Stimulated activated CD8-positive, alpha-beta memory T cell treated with anti-CD3 and anti-CD28 coated beads, Interleukin-15, amount 100 ng/mL, for 4 hours (primary cell): ENCODE results near the gene KLHL20.
A peak's percentile ranks its signal among the peaks of the same experiment; 100 is the strongest.
"Not testable (repeated sequence)": the region's sequence is repeated elsewhere in the genome, so short reads cannot be mapped to it uniquely, and the experiment has no call there.

Source experiments
- DNase-seq, 2 donors: peaks; one replicate each; pipeline ENCODE4 v3.0.0-alpha.2; 2020; ENCODE audit warnings: low read depth in 2 of 2

KLHL20 gene, protein sequence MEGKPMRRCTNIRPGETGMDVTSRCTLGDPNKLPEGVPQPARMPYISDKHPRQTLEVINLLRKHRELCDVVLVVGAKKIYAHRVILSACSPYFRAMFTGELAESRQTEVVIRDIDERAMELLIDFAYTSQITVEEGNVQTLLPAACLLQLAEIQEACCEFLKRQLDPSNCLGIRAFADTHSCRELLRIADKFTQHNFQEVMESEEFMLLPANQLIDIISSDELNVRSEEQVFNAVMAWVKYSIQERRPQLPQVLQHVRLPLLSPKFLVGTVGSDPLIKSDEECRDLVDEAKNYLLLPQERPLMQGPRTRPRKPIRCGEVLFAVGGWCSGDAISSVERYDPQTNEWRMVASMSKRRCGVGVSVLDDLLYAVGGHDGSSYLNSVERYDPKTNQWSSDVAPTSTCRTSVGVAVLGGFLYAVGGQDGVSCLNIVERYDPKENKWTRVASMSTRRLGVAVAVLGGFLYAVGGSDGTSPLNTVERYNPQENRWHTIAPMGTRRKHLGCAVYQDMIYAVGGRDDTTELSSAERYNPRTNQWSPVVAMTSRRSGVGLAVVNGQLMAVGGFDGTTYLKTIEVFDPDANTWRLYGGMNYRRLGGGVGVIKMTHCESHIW

DNA sequence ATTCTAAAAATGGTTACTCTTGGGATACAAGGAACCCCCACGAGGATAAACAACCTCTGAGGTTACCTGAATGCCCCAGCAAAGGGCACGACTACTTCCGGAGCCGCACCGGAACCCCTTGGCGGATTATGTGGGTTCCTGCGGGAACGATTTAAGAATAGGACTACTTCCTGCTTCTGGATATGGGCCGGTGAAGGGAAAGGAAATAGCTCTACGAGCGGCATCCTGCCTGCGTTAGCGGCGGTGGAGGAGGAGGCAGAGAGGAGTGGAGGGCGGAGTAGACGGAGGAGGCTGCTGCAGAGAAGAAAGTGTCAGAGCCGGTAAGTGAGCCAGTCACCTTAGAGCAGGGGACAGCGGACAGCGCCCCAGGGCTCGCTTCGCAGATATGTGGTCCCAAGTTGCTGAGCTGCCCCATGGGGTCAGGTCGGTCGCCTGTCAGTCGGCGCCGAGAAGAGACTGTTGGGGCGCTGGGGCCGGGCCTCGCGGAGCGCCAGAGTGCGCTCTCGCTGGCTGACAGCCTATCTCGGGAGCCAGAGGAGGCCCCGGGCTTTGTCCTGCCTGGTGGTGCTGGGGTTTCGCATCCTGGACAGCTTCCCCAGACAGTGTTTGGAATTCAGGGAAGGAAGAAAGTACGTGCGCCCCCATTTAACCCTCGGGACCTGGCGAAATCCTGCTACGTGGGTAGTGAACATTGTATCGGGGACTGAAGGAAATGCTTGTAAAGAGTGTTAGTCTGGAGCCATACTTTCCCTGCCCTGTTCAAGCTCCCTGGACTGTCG lies at the start of gene KLHL20:
Gene KLHL20 (plus strand): TSS at position 223 of the 779 bp plus-strand sequence. CDS start 1,063 bp downstream, outside the sequence.
- peak; percentile 65 to 70 for DNase-seq

DNA sequence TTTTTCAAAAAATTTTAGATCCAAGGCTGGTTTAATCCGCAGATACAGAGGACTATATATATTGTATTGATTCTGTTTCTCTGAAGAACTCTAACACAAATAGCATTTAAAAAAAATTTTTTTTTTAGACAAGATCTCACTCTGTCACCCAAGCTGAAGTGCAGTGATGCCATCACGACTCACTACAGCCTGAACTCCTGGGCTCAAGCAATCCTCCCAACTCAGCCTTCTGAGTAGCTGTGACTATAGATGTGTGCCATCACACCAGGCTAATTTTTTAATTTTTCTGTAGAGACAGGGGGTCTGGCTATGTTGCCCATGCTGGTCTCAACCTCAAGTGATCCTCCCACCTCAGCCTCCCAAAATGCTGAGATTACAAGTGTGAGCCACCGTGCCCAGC lies 48.1 kb upstream of the KLHL20 start:
- DNase-seq, result no peak

DNA sequence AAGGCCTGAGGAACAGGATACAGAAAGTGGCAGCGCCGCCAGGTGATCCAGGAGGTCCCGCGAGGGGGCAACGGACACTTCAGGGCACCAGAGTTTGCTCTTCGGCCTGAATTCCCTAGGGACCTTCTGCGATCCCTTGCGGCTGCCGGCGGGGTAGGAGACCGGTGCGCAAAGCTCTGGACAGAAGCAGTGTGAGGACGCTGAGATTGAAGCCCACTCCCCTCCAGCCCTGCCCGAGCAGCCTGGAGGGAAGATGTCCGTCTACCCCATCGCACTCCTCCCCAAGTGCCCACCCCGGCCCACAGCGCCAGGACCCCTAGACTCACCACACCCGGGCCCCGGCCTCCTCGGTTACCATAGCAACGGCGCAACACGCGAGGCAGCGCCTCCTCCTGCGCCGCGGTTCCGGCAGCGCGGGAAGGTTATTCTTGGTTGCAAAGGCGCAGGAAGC lies 45.3 kb upstream of the KLHL20 start, which contains the start of gene ANKRD45:
Gene ANKRD45 (minus strand): TSS at position 361 of the 451 bp plus-strand sequence. CDS start 10,433 bp downstream, outside the sequence.
- no peak for DNase-seq

DNA sequence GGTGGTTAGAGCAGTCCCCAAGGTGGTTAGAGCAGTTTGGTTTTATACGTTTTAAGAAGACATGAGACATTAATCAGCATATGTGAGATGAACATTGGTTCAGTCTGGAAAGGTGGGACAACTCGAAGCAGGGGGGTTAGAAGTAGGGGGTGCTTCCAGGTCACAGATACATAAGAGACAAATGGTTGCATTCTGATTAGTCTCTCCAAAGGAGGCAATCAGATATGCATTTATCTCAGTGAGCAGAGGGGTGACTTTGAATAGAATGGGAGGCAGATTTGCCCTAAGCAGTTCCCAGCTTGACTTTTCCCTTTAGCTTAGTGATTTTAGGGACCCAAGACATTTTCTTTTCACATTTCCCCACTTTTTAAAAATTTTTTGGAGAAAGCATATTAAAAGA lies 40.3 kb upstream of the KLHL20 start:
- not testable (repeated sequence) for DNase-seq

DNA sequence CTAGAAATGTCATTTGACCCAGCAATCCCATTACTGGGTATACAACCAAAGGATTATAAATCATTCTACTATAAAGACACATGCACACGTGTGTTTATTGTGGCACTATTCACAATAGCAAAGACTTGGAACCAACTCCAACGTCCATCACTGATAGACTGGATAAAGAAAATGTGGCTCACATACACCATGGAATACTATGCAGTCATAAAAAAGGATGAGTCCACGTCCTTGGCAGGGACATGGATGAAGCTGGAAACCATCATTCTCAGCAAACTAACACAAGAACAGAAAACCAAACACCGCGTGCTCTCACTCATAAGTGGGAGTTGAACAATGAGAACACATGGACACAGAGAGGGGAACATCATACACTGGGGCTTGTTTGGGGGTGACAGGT lies 34.6 kb upstream of the KLHL20 start:
- DNase-seq, result not testable (repeated sequence)

DNA sequence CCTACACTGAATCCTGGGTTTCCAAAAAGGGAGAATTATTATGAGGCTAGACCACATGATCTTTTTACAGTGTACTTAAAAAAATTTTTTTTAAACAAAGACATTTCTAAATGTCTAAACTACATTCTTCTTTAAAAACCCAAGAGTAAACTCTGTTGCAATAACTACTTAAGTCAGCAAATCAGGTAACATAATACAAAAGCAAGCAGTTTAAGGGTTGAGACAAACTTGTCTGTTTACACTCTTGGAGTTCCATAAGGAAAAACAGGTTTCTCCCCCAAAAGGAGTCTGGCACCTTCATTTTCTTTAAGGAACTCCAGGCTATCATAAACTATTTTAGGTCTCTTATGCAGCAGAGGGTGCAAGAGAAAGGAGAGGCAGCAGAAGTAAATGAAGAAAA lies 32.6 kb upstream of the KLHL20 start:
- no peak for DNase-seq

DNA sequence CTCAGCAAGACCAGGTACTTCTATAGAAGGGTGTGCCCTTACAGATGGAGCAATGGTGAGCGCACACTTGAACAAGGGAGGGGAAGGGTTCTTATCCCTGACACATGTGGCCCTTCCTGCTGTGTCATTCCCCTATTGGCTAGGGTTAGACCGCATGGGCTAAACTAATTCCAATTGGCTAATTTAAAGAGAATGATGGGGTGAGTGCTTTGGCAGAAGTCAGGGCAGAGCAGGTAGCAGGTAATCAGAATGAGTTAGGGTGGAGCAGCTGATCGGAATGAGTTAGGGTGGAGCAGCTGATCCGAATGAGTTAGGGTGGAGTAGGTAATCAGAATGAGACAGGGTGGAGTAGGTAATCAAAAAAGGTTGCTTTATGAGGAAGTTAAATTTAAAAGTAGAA lies 30.9 kb upstream of the KLHL20 start:
- DNase-seq, result not testable (repeated sequence)

DNA sequence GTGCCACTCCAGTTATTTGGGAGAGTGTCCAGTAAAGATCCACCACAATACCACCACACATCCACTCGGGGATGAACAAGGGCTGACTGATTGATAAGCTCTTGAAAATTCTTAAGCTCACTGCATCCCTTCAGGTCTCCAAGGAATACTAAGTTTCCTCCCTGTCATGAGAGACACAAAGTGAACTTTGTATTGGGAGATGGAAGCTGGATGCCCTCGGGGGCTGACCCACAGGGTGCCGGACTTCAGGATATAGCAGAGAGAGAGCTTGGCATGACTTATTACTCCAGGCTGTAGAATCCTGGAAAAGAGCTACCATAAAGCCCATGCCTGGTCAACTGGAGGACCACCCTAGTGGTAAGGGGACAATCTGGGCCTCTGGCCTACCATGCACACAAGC lies 29.7 kb upstream of the KLHL20 start:
- DNase-seq, result not testable (repeated sequence)

DNA sequence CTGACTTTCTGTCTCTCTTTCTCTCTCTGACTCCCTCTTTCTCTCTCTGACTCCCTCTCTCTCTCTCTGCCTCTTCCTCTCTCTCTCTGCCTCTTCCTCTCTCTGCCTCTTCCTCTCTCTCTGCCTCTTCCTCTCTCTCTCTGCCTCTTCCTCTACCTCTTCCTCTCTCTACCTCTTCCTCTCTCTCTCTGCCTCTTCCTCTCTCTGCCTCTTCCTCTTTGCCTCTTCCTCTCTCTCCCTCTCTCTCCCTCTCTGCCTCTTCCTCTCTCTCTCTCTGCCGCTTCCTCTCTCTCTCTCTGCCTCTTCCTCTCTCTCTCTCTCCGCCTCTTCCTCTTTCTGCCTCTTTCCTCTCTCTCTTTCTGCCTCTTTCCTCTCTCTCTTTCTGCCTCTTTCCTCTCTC lies 26.5 kb upstream of the KLHL20 start:
- DNase-seq, result no peak

DNA sequence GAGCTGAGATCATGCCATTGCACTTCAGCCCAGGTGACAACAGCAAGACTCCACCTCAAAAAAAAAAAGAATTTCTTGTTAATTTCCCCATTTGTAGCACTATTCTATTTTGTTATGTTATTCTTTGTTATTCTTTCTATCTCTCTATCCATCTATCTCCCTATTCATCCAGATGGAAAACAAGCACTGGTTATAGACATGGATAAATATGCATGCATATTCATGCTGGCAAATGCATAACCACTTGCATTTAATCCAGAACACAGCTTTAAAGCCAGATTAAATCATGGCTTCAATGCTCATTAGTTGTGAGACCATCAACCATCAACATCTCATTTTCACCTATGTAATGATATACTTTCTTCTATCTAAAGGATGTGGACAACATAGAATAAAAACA lies 21.5 kb upstream of the KLHL20 start:
- DNase-seq, result no peak

DNA sequence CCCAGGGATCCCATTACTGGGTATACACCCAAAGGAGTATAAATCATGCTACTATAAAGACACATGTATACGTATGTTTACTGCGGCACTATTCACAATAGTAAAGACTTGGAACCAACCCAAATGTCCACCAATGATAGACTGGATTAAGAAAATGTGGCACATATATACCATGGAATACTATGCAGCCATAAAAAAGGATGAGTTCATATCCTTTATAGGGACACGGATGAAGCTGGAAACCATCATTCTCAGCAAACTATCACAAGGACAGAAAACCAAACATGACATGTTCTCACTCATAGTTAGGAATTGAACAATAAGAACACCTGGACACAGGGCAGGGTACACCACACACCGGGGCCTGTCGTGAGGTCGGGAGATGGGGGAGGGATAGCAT lies 13.5 kb upstream of the KLHL20 start:
- not testable (repeated sequence) for DNase-seq

DNA sequence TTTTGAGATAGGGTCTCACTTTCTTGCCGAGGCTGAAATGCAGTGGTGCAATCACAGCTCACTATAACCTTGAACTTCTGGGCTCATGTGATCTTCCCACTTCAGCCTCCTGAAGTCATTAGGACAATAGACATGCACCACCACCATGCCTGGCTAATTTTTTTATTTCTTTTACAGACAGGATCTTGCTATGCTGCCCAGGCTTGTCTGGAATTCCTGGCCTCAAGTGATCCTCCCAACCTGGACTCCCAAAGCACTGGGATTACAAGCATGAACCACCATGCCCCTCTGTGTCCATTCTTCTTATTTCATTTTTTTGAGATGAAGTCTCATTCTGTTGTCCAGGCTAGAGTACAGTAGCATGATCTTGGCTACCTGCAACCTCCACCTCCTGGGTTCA lies 12.0 kb upstream of the KLHL20 start:
- DNase-seq, result no peak

DNA sequence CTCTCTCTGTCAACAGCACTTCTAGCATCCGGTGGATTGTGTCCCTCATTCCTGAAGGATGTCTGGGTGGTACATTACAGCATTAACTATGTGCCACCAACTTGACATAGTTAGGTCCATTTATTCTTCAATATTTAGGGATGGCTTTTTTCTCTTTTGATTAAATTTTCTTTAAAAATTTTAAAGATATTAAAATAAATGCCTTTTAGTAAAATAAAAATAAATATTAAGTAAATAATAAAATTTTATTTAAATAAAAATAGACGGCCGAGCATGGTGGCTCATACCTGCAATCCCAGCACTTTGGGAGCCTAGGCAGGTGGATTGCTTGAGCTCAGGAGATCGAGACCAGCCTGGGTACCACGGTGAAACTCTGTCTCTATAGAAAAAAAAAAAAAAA lies 9.7 kb upstream of the KLHL20 start:
- no peak for DNase-seq

DNA sequence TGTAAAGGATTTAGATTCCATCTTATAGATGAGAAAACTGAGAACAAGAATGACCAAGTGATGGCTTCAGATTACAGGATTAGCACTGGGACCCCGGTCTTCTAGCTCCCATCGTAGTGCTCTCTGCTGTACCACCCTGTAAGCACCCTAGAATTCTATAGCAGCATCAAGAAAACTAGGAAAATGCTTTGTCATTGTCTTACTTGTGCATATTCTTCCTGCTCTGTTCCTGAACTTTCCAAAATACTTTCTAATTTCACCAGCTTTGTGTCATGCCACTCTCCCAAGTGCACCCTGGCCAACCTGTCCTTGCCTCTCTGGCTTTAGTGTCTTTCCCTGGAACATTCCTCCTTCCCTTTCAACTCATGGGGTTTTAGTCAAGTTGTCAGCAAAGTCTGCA lies 6.0 kb upstream of the KLHL20 start:
- DNase-seq, result no peak

DNA sequence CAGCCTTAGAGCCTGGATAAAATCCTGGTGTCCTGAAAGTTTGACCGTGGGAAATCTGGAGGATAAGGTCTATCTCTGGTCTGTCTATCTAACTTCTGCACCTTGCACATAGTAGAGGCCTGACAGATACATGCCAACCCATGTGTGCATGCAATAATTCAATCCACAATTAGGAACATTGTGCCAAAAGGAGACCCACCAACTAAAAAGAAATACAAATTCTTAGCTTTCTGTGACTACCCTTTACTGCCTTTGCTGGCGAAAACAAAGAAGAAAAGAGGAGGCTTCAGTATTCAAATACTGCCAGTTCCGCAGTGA lies 381 bp upstream of the KLHL20 start:
- DNase-seq, result no peak

DNA sequence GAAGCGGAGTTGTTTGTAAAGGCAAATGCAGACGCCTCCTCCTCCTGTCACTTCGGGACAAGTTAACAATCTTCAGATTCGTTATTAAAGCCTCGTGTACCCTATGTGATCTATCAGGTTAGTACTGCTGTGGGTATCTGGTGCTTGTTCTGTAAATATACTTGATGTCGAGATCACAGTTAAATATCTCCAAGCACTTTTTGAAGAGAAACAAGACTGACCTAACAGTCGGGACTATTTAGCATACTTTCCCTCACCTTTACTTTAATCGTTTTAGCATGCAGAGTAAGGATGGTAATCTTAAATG lies 710 bp downstream of the KLHL20 start:
- DNase-seq, result no peak

DNA sequence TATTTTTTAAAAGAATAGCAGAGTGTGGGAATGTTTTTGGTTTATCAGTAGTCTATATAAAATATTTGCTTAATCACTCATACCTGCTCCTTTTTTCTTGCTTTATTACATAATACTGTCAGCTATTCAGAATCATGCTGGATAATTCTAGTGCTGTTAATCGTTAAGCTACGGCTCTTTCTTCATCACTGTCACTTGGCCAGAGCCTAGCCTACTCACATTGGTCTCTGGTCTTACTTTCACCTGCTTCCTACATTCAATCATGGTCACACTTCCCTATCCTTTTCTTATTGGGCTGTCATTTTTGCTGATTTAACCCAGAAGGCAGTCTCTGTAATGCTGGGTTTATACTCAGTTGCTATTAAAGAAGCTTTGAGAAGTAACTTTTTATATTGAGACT lies 2.5 kb downstream of the KLHL20 start:
- DNase-seq, result no peak

DNA sequence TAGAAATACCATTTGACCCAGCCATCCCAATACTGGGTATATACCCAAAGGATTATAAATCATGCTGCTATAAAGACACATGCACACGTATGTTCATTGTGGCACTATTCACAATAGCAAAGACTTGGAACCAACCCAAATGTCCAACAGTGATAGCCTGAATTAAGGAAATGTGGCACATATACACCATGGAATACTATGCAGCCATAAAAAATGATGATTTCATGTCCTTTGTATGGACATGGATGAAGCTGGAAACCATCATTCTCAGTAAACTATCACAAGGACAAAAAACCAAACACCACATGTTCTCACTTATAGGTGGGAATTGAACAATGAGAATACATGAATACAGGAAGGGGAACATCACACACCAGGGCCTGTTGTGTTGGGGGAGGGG lies 16.6 kb downstream of the KLHL20 start:
- not testable (repeated sequence) for DNase-seq

DNA sequence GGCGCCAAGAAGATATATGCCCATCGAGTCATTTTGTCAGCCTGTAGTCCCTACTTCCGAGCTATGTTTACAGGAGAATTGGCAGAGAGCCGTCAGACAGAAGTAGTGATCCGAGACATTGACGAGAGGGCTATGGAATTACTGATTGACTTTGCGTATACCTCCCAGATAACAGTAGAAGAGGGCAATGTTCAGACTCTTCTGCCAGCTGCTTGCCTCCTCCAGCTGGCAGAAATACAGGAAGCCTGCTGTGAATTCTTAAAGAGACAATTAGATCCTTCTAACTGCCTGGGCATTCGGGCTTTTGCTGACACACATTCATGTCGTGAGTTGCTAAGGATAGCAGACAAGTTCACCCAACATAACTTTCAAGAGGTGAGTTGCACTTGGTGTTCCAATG lies 19.1 kb downstream of the KLHL20 start:
- no peak for DNase-seq

DNA sequence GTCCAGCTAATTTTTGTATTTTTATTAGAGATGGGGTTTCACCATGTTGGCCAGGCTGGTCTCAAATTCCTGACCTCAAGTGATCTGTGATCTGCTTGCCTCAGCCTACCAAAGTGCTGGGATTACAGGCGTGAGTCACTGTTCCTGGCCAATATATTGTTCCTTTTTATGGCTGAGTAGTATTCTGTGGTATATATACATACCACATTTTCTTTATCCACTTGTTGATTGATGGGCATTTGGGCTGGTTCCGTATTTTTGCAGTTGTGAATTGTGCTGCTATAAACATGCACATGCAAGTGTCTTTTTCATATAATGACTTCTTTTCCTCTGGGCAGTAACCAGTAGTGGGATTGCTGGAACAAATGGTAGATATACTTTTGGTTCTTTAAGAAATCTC lies 21.3 kb downstream of the KLHL20 start:
- DNase-seq, result not testable (repeated sequence)

DNA sequence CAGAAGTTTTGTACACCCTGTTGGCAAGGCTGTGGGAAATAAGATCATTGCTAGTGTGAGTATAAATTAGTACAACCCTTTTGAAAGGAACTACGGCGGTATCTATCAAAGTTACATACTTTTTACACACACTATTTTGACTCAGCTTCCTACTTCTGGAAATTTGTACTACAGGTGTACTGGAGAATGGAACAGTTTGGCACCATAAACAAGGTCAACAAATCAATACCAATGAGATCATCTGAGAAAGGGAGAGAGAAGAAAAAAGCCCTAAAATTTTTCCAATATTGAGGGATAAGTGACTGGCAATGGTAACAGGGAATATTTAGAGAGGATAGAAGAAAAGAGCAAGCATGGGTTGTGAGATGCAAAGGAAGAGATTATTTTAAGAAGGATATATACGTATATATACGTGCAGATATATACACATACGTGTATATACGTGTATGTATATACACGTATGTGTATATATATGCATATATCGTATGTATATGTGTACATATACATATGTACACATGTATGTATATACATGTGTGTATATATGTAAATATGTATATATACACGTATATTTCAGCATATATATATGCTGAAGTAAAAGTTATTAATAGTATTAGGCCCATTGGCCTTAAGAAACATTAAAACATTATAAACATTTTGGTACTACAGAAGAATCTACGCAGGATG lies 27.6 kb downstream of the KLHL20 start:
- DNase-seq, result no peak

DNA sequence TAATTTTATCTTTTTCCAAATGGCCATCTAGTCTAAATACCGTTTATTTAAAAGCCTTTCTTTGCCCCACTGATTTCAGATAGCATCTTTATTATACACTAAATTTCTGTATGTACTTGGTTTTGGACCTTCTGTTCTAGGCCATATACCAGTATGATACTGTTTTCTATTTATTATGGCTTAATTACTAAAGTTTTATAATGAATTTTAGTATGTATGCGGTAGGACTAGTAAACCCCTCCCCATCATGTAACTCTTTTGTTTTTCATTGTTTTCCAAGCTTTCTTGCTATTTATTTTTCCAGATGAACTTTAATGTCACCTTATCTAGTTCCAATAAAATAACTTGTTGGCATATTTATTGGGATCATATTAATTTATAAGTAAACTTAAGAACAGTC lies 29.9 kb downstream of the KLHL20 start:
- DNase-seq, result no peak
